Liver (tissue), 3 donors: ENCODE results near the gene HELZ2.

Experiments
- CTCF ChIP-seq: fragments of 150-350 bp; IDR thresholded peaks from 2 replicates; pipeline ENCODE4 v1.5.1; 2017; ENCODE audit warnings: improper control_type of control experiment, low read depth, low read length; ENCODE audit not compliant: missing input control
- EGR1 ChIP-seq, 2 donors: IDR thresholded peaks; 2 replicates each; pipeline ENCODE4 v1.6.1; 2016 to 2018; ENCODE audit warnings: antibody characterized with exemption in 2 of 2, low read depth in 2 of 2
- FOXA2 ChIP-seq: IDR thresholded peaks from 2 replicates; pipeline ENCODE4 v1.6.1; 2016; ENCODE audit warnings: antibody characterized with exemption
- GABPA ChIP-seq, 2 donors: IDR thresholded peaks in 1 of 2; conservative IDR thresholded peaks in 1 of 2; 2 replicates each; pipeline ENCODE4 v1.6.1; 2016; ENCODE audit warnings: antibody characterized with exemption in 2 of 2, mild to moderate bottlenecking in 1 of 2, moderate library complexity in 1 of 2
- MAX ChIP-seq: IDR thresholded peaks from 2 replicates; pipeline ENCODE4 v1.6.1; 2016; ENCODE audit warnings: antibody characterized with exemption
- RAD21 ChIP-seq, 2 donors: IDR thresholded peaks; 2 replicates each; pipeline ENCODE4 v1.6.1; 2016; ENCODE audit warnings: antibody characterized with exemption in 2 of 2, mild to moderate bottlenecking in 2 of 2
- SP1 ChIP-seq: IDR thresholded peaks from 2 replicates; pipeline ENCODE4 v1.6.1; 2018; ENCODE audit warnings: antibody characterized with exemption, mild to moderate bottlenecking
- TAF1 ChIP-seq: conservative IDR thresholded peaks from 2 replicates; pipeline ENCODE4 v1.6.1; 2016; ENCODE audit warnings: antibody characterized with exemption, mild to moderate bottlenecking
- YY1 ChIP-seq: IDR thresholded peaks from 2 replicates; pipeline ENCODE4 v1.6.1; 2016; ENCODE audit warnings: antibody characterized with exemption, mild to moderate bottlenecking
- ZBTB33 ChIP-seq: IDR thresholded peaks from 2 replicates; pipeline ENCODE4 v1.6.1; 2016; ENCODE audit warnings: antibody characterized with exemption
- donor health status: healthy.
- donor health status: healthy.

GRCh38 chr20:63565699-63566335, 8.2 kb downstream of the HELZ2 start:
- TF ChIP-seq GABPA (IDR thresholded peaks at IDR 0.05 in 1 of 2, conservative IDR thresholded peaks at IDR 0.05 in 1 of 2) (no peak), EGR1 (IDR thresholded peaks at IDR 0.05; ENCODE audit: low read depth in 2 of 2) (no peak), RAD21 (IDR thresholded peaks at IDR 0.05) (no peak), CTCF (no peak), TAF1 (no peak), YY1 (no peak), FOXA2 (no peak), MAX (no peak), SP1 (no peak), ZBTB33 (no peak)
